Karpas-422 (cell line): ENCODE results near the gene NRXN2. TPM values are rescaled to one million over a fixed set of nuclear protein-coding genes. Genes with fewer than 3 reads are reported as not detected.

Experiments used
- DNase-seq: peaks from one replicate; pipeline ENCODE4 v3.0.0-alpha.2; 2015
- H2AFZ ChIP-seq: fragments of 200-600 bp; sonication (generic); 2 replicates; pipeline ENCODE4 v1.6.1; 2014; ENCODE audit warnings: antibody characterized with exemption, low read length, mixed read lengths
- H3K27ac ChIP-seq: fragments of 200-600 bp; sonication (generic); 2 replicates; pipeline ENCODE4 v1.5.1; 2014; ENCODE audit warnings: mild to moderate bottlenecking, low read length, moderate library complexity
- H3K27me3 ChIP-seq: fragments of 200-600 bp; sonication (generic); 2 replicates; pipeline ENCODE4 v1.6.1; 2014; ENCODE audit warnings: low read length, mixed read lengths
- H3K36me3 ChIP-seq: fragments of 200-600 bp; sonication (generic); 2 replicates; pipeline ENCODE4 v1.6.1; 2014; ENCODE audit warnings: low read length, mixed read lengths; ENCODE audit not compliant: insufficient read depth
- H3K4me1 ChIP-seq: fragments of 200-600 bp; sonication (generic); 2 replicates; pipeline ENCODE4 v1.6.1; 2014; ENCODE audit warnings: mild to moderate bottlenecking, low read length, mixed read lengths
- H3K4me2 ChIP-seq: fragments of 200-600 bp; sonication (generic); 2 replicates; pipeline ENCODE4 v1.6.1; 2014; ENCODE audit warnings: low read length, low read depth, mild to moderate bottlenecking; ENCODE audit not compliant: poor library complexity, severe bottlenecking
- H3K4me3 ChIP-seq: fragments of 200-600 bp; sonication (generic); 2 replicates; pipeline ENCODE4 v1.5.1; 2014; ENCODE audit warnings: mild to moderate bottlenecking, antibody characterized with exemption, low read length, mixed read lengths
- H3K79me2 ChIP-seq: fragments of 200-600 bp; sonication (generic); 2 replicates; pipeline ENCODE4 v1.6.1; 2014; ENCODE audit warnings: mild to moderate bottlenecking, low read length, mixed read lengths
- H3K9ac ChIP-seq: fragments of 200-600 bp; sonication (generic); 2 replicates; pipeline ENCODE4 v1.6.0; 2014; ENCODE audit warnings: low read length
- H3K9me2 ChIP-seq: fragments of 200-600 bp; sonication (generic), shearing (Covaris generic); replicated peaks from 2 replicates; pipeline ENCODE4 v1.6.0; 2014; ENCODE audit warnings: mild to moderate bottlenecking, low read length, moderate library complexity; ENCODE audit not compliant: insufficient read depth
- H3K9me3 ChIP-seq: fragments of 300-700, 200-600 bp; sonication (generic); 2 replicates; pipeline ENCODE4 v1.6.1; 2014; ENCODE audit warnings: low read length, mixed read lengths
- H4K20me1 ChIP-seq: fragments of 200-600 bp; sonication (generic); 2 replicates; pipeline ENCODE4 v1.6.1; 2014; ENCODE audit warnings: mild to moderate bottlenecking, antibody characterized with exemption, low read length, low read depth; ENCODE audit not compliant: insufficient read depth
- total RNA-seq: library from RNA; depleted of rRNA; stranded (reverse); fragments of >200 nt; shearing (Covaris generic); gene quantifications from 2 replicates; pipeline ENCODE4 v1.2.3, GENCODE V29; 2014; ENCODE audit warnings: low replicate concordance

Gene NRXN2
- total RNA-seq, 1 experiment from 2014 or later: not detected

DNA sequence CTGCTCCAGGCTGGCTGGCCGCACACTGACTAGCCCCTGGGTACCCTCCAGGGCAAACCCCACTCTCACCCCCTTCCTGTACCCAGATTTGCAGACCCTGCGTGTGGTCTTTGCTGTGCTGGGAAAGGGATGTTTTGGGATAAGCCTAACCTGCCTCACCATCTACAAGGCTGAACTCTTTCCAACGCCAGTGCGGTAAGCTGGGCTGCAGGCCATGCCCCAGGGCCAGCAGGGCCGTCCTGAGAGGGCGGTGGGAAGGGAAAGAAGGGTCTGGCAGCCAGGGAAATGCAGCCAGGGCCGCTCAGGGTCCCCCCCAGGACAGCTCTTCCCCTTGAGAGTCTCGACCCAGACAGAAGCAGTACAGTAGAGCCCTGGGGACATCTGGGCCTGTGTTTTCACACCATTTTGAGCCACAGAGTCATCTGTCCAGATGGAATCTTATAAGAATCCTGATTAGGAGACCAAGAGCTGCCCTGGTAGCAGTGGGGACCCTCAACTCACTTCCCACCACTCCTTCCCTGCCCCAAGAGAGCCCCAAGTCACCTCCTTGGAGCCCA is 154.3 kb downstream of the NRXN2 start:
- H3K9ac ChIP-seq: no peak overlapping the region
- H3K9me2 ChIP-seq: no peaks in the 10 kb centered on the region
- no peak overlapping the region for H3K27ac ChIP-seq
- H3K79me2 ChIP-seq: no peaks in the 10 kb centered on the region
- H3K9me3 ChIP-seq: no peaks in the 10 kb centered on the region
- H3K4me2 ChIP-seq: no peak overlapping the region
- no peaks in the 10 kb centered on the region for H3K36me3 ChIP-seq
- no peak overlapping the region for H2AFZ ChIP-seq
- no peak overlapping the region for H3K4me3 ChIP-seq
- no peaks in the 10 kb centered on the region for H4K20me1 ChIP-seq
- no peaks in the 10 kb centered on the region for H3K27me3 ChIP-seq
- no peak for DNase-seq
- H3K4me1 ChIP-seq: peaks cover 9% of the 10 kb centered on the region

DNA sequence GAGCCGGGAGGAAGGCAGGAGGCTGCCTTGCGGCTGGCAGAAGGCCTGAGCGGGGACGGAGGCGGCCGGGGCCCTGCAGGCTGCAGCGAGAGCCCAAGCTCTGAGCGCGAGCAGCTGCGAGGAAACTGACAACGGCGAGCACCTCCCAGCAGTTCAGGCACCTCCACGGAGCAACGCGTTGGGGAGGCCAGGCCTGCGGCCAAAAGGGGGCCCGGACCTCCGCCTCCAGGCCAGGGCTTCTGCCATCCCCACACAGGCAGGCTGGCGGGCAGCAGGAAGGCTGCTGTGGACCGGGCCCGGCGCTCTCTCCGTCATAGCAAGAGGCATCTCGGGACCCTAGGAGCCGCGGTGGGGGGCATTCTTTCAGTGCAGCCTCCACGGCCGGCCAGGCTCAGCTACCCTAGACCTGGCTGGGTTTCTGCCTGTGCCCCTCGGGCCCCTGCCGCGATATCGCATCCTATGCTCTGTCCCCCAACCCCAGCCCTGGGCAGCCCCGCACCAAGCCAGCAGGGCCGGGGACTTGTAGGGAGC is 154.9 kb downstream of the NRXN2 start:
- H3K27me3 ChIP-seq: no peaks in the 10 kb centered on the region
- H3K27ac ChIP-seq: no peak overlapping the region
- no peaks in the 10 kb centered on the region for H3K79me2 ChIP-seq
- DNase-seq: no peak
- no peak overlapping the region for H2AFZ ChIP-seq
- no peaks in the 10 kb centered on the region for H3K9me3 ChIP-seq
- no peaks in the 10 kb centered on the region for H4K20me1 ChIP-seq
- H3K4me3 ChIP-seq: no peak overlapping the region
- H3K9ac ChIP-seq: no peak overlapping the region
- H3K4me2 ChIP-seq: no peak overlapping the region
- H3K36me3 ChIP-seq: no peaks in the 10 kb centered on the region
- H3K4me1 ChIP-seq: peaks cover 9% of the 10 kb centered on the region
- no peaks in the 10 kb centered on the region for H3K9me2 ChIP-seq

DNA sequence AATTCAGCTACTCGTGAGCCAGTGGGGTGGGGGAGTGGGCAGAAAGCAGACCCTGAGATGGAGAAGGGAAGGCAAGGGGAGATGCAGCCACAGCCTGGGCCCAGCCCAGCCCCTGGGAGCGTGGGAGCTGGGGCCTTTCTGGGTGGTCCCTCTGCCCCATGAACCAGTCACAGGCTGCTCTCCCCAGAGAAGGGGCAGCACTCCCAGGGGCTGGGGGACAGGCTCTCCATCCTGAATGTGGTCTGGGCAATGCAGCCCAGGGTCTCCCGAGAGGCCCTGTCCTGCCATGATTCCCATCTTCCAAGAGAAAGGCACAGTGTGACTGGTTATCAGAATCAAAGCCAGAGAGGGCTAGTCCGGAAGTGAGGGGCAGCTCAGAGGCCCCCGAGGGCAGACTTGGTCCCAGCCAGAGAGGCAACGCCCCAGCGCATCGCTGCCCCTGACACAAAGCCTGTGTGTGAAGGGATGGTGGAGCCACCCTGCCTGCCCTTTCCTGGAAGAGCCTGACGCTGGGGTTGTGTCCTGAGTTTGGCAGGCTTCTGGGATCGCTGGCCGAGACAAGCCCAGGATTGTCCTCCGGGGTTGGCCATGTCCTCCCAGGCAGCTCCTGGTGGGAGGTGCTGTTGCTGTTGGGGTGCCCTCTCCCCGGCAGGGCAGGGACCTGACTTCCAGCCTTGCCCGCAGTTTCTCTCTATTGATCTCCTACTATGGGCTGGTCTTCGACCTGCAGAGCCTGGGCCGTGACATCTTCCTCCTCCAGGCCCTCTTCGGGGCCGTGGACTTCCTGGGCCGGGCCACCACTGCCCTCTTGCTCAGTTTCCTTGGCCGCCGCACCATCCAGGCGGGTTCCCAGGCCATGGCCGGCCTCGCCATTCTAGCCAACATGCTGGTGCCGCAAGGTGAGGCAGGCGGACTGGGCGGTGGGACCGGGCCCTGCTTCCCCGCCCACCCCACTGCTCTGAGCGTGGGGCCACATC is 155.8 kb downstream of the NRXN2 start:
- no peak overlapping the region for H3K9ac ChIP-seq
- H4K20me1 ChIP-seq: no peaks in the 10 kb centered on the region
- DNase-seq: no peak
- H3K4me3 ChIP-seq: no peak overlapping the region
- H3K27ac ChIP-seq: no peak overlapping the region
- H3K36me3 ChIP-seq: no peaks in the 10 kb centered on the region
- H3K4me1 ChIP-seq: peaks cover 9% of the 10 kb centered on the region
- no peak overlapping the region for H3K4me2 ChIP-seq
- H2AFZ ChIP-seq: no peak overlapping the region
- no peaks in the 10 kb centered on the region for H3K9me3 ChIP-seq
- H3K79me2 ChIP-seq: no peaks in the 10 kb centered on the region
- no peaks in the 10 kb centered on the region for H3K9me2 ChIP-seq
- no peaks in the 10 kb centered on the region for H3K27me3 ChIP-seq

DNA sequence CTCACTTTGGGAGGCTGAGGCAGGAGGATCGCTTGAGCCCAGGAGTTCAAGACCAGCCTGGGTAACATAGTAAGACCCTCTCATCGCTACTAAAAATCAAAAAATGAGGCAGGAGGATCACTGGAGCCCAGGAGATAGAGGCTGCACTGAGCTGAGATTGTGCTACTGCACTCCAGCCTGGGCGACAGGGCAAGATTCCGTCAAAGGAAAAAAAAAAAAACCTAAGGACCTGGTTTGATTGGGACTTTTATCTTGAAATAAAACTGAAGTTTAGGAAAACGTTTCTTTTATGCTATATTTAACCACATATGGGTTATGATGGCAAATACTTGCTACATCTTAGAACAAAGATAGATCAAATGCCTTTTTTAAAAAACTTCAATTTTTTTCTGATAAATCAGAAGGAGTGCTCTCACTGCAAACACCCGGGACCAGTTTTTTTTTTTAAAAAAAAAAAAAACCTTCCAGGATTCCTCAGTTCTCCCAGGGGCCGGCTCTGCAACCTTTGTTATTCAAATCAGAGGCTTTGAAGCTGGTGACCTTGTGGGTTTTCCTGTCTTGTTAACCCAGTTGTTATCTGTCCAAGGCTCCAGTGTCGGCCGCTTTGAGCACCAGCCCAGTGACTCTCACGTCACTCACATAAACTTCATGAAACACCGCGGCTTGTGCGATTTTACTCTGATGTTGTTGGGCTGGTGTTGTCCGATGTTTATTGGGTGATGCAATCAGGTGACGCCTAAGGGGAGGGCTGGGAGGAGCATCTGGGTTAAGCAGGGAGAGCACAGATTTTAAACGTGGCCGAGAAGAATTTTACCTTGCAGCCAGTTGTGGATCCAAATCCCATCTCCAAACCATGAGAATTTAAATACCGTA is 156.7 kb downstream of the NRXN2 start:
- H3K9ac ChIP-seq: no peak overlapping the region

DNA sequence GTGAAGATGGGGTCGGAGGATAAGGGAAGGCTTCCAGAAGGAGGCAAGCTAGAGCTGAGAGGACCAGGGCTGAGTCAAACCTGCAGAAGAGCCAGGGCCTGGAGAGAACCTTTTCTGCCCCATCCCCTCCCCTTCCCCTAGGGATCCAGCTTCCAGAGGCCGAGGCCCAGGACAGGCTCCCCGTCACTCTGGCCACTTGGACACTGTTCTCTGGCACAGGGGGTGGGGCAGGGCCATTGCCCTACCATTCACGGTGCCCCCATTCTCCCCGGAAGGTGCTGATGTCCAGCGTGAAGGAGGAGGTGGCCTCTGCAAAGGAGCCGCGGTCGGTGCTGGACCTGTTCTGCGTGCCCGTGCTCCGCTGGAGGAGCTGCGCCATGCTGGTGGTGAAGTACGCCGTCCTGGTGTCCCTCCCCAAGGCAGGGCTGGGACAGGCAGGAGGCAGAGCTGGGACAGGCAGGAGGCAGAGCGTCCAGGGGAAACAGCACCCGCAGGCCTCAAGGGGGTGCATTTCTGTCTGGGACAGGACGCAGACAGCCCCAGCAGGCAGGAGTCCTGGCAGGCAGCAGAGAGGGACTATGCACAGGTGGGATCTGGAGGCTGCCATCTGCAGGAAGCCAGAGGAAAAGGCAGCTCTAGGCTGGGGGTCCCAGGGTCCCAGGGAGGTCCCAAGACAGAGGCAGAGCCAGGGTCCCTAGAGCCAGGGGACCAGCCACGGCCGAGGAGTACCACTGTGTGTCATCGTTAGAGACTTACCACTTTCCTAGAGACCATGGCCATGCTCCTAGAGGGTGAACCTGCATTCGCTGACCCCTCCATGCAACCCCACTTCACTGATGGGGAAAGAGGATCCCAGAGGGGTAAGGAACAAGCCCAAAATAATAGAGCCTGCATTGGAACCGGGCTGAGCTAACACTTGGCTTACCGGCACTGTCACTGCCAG is 157.8 kb downstream of the NRXN2 start:
- Histone ChIP-seq H3K4me2 (no peak overlapping the region), H3K79me2 (no peaks in the 10 kb centered on the region), H4K20me1 (no peaks in the 10 kb centered on the region), H3K27ac (no peak overlapping the region), H3K4me3 (no peak overlapping the region), H3K36me3 (no peaks in the 10 kb centered on the region), H3K27me3 (no peaks in the 10 kb centered on the region), H3K9me2 (no peaks in the 10 kb centered on the region), H2AFZ (no peak overlapping the region), H3K4me1 (peaks cover 9% of the 10 kb centered on the region), H3K9me3 (no peaks in the 10 kb centered on the region), H3K9ac (no peak overlapping the region)
- DNase-seq: no peak

More for the DNA sequence above, 156.7 kb downstream of the NRXN2 start:
- H3K27ac ChIP-seq: no peak overlapping the region
- H3K79me2 ChIP-seq: no peaks in the 10 kb centered on the region
- H3K4me3 ChIP-seq: no peak overlapping the region
- peak; percentile 51 for DNase-seq
- no peaks in the 10 kb centered on the region for H3K9me2 ChIP-seq
- no peaks in the 10 kb centered on the region for H3K36me3 ChIP-seq
- H3K4me2 ChIP-seq: peak overlapping the region; percentile 28
- H3K4me1 ChIP-seq: peaks cover 9% of the 10 kb centered on the region
- H3K9me3 ChIP-seq: no peaks in the 10 kb centered on the region
- no peak overlapping the region for H2AFZ ChIP-seq
- no peaks in the 10 kb centered on the region for H4K20me1 ChIP-seq
- no peaks in the 10 kb centered on the region for H3K27me3 ChIP-seq

DNA sequence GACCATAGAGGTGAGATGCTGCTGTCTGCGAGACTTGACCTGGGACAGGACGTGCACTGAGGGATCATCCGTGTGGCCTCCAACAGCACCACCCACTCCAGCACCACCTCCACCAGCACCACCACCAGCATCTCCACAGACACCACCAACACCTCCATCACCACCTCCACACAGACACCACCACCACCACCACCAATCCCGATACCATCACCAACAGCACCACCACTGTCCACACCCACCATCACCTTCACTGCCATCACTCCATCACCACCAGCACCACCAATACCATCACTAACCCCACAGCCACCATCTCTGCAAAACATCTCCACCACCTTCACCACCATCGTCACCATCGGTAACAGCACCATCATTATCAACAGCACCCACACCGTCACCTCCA is 158.6 kb downstream of the NRXN2 start:
- Histone ChIP-seq H4K20me1 (no peaks in the 10 kb centered on the region), H2AFZ (no peak overlapping the region), H3K9me2 (no peaks in the 10 kb centered on the region), H3K27ac (no peak overlapping the region), H3K4me1 (peaks cover 9% of the 10 kb centered on the region), H3K4me2 (no peak overlapping the region), H3K9ac (no peak overlapping the region), H3K27me3 (no peaks in the 10 kb centered on the region), H3K36me3 (no peaks in the 10 kb centered on the region), H3K79me2 (no peaks in the 10 kb centered on the region), H3K4me3 (no peak overlapping the region), H3K9me3 (no peaks in the 10 kb centered on the region)
- no peak for DNase-seq

DNA sequence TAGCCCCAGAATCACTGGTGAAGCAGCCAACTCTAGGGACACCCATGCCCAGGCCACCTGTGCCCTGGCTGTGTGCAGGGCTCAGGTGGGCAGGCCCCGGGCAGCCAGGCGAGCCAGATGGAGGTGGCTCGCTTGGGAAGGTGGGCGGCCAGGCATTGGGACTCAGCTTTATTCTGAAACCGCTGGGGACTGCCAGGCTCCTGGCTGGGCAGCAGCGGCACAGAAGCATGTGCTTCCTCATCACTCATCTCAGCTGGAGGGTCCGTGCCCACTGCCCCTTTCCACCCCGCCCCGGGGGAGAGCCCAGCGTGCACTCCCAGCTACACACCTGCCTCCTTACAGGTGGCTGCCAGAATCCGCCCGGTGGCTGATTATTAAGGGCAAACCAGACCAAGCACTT is 159.0 kb downstream of the NRXN2 start:
- Histone ChIP-seq H3K79me2 (no peaks in the 10 kb centered on the region), H3K9me3 (no peaks in the 10 kb centered on the region), H2AFZ (no peak overlapping the region), H3K36me3 (no peaks in the 10 kb centered on the region), H4K20me1 (no peaks in the 10 kb centered on the region), H3K9me2 (no peaks in the 10 kb centered on the region), H3K4me1 (peaks cover 9% of the 10 kb centered on the region), H3K27me3 (no peaks in the 10 kb centered on the region), H3K4me2 (no peak overlapping the region), H3K27ac (no peak overlapping the region), H3K9ac (no peak overlapping the region), H3K4me3 (no peak overlapping the region)
- no peak for DNase-seq
